Lower leg skin (tissue), 4 donors: ENCODE results near the gene DDX11. TPM values are rescaled to one million over a fixed set of nuclear protein-coding genes. Genes with fewer than 3 reads are reported as not detected.
"Not testable (repeated sequence)": the region's sequence is repeated elsewhere in the genome, so short reads cannot be mapped to it uniquely, and the experiment has no call there.

ENCODE experiments used
- DNase-seq, 2 donors: peaks; one replicate each; pipeline ENCODE4 v3.0.0-alpha.2; 2019; ENCODE audit warnings: low spot score in 2 of 2
- H3K4me3 ChIP-seq: fragments of 200-600 bp; sonication (generic); 2 replicates; pipeline ENCODE4 v1.5.1; 2017; ENCODE audit warnings: mild to moderate bottlenecking, low read depth; ENCODE audit not compliant: poor library complexity, severe bottlenecking
- WGBS, 2 donors: methylation state at CpG; one replicate each; pipeline ENCODE4 v1.1.5; 2018; 5-methylcytosine and 5-hydroxymethylcytosine counted together
- intact Hi-C: fragments of 100-400 bp; cut with DNase I; formaldehyde crosslinking; loops from one replicate; pipeline ENCODE4 v1.15.0; 2023; ENCODE audit warnings: low total_unique reads
- total RNA-seq, 4 donors: library from RNA; depleted of rRNA; stranded (reverse); fragments of >200 nt; gene quantifications; one replicate each; pipeline ENCODE4 v1.1.0, GENCODE V29; 2016

Gene DDX11
- total RNA-seq, 4 donors from 2014 or later: 23.5 to 26.8 (median 25.7) TPM

DNA sequence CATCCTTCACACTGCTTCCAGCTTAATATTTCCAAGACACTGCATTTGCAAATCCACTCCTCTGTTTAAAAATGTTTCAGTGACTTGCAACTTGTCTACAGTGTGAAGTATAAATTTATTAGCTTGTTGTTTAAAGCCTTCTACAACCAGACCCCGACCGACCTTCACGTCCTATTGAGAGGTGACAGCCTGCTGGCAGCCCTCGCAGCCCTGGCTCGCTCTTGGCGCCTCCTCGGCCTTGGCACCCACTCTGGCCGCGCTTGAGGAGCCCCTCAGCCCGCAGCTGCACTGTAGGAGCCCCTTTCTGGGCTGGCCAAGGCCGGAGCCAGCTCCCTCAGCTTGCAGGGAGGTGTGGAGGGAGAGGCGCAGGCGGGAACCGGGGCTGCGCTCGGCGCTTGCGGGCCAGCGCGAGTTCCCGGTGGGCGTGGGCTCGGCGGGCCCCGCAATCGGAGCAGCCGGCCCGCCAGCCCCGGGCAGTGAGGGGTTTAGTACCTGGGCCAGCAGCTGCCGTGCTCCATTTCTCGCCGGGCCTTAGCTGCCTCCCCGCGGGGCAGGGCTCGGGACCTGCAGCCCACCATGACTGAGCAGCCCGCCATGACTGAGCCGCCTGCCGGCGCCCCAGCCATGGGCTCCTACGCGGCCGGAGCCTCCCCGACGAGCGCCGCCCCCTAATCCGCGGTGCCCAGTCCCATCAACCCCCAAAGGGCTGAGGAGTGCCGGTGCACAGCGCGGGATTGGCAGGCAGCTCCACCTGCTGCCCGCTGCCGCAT, 2.5 kb upstream of the DDX11 start:
- intact Hi-C loops, H3K4me3 ChIP-seq: not testable (repeated sequence)
- WGBS, 2 donors: 97 to 98% methylated on average over 10 to 15 of the region's 53 CpGs
- peak in 1 of 2 donors; percentile 26 for DNase-seq

- DNase-seq, intact Hi-C loops: not testable (repeated sequence)
- WGBS, 2 donors: 43% methylated on average over 5 to 6 of the region's 6 CpGs
- peak overlapping the region; percentile 73 for H3K4me3 ChIP-seq
Measured at GRCh38 chr12:31072962-31073361, 698 bp upstream of the DDX11 start.

GRCh38 chr12:31074333-31074874, 744 bp downstream of the DDX11 start:
- intact Hi-C loops, DNase-seq: not testable (repeated sequence)

DNA sequence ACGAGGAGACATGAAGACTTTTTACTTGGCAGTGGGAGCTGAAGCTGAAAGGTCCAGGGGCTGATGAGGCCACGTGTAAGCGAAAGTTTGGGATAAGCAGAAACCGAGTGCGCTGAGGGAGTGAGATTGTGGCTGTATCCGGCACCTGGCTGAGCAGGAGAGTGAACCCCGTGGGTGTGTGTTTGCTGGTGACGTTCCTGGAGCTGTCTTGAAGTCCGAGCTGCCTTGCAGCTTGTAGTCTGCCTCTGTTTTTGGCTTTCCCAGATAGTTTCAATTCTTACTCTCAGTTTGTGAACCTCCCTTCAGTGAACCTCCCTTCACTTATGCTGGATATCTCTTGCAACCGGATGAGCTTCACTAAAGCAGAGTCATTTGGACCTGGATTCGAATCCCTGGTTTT, 2.5 kb downstream of the DDX11 start:
- peak in 1 of 2 donors; percentile 54 for DNase-seq
- H3K4me3 ChIP-seq, intact Hi-C loops: not testable (repeated sequence)
- 78 to 85% methylated on average over 11 of the region's 11 CpGs for WGBS, 2 donors

More at GRCh38 chr12:31074333-31074874, 744 bp downstream of the DDX11 start:
- 2 to 3% methylated on average over 11 to 16 of the region's 16 CpGs for WGBS, 2 donors
- peak overlapping the region; percentile 73 for H3K4me3 ChIP-seq

GRCh38 chr12:31077095-31077494, 3.4 kb downstream of the DDX11 start:
- not testable (repeated sequence) for H3K4me3 ChIP-seq

GRCh38 chr12:31077998-31078397, 4.3 kb downstream of the DDX11 start:
- DNase-seq, H3K4me3 ChIP-seq, intact Hi-C loops: not testable (repeated sequence)
- 95 to 96% methylated on average over 8 of the region's 8 CpGs for WGBS, 2 donors

More at GRCh38 chr12:31077095-31077494, 3.4 kb downstream of the DDX11 start:
- intact Hi-C loops, DNase-seq: not testable (repeated sequence)
- 85 to 96% methylated on average over 4 of the region's 4 CpGs for WGBS, 2 donors

GRCh38 chr12:31079421-31079820, 5.8 kb downstream of the DDX11 start:
- intact Hi-C loops, DNase-seq, H3K4me3 ChIP-seq: not testable (repeated sequence)
- 97% methylated on average over 6 of the region's 6 CpGs; no CpG with 5 or more reads in 1 of the 2 donors for WGBS, 2 donors

DNA sequence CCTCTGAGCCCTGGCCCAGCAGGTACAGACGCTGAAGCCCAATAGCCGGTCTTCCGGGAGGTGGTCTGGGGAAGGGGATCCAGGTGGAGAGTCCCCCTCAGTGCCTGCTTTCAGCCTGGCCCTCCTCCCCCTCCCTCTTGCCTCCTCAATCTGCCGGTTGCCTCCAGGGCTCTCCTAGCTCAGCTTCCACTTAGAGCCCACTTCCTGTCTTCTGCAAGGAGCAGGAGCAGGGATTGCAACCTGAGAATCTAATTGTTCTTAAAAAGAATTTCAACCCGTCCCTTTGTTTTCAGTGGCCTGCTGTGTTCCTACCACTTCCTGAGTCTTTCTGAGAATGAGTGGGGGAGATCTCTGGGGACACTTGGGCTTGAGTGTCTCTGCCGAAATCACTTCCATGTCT, 6.6 kb downstream of the DDX11 start:
- whole genome bisulfite sequencing, 2 donors: 34 to 71% methylated on average over 2 to 6 of the region's 6 CpGs
- intact Hi-C loops, DNase-seq: not testable (repeated sequence)

GRCh38 chr12:31081274-31081673, 7.6 kb downstream of the DDX11 start:
- WGBS, 2 donors: 83 to 85% methylated on average over 3 to 6 of the region's 6 CpGs
- intact Hi-C loops, H3K4me3 ChIP-seq, DNase-seq: not testable (repeated sequence)

More for the DNA sequence above, 6.6 kb downstream of the DDX11 start:
- H3K4me3 ChIP-seq: not testable (repeated sequence)

DNA sequence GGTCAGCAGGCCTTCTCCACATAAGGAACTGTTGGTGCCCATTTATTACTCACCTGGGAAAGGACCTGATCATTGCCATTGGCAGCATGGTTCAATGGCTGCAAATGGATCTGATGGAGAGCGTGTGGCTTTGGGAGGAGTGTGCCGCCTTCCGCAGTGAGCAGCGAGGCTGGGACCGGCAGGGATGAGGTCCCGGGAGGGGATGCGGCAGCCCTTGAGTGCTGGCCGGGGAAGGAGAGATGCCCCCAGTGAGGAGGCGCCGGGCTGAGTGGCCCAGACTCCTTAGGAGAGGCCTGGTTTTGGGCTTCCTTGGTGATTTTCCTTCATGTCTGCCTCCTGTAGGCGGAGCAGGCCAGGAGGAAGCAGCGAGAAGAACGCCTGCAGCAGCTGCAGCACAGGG, 10.6 kb downstream of the DDX11 start:
- DNase-seq, intact Hi-C loops, H3K4me3 ChIP-seq: not testable (repeated sequence)
- 98% methylated on average over 13 of the region's 13 CpGs for WGBS, 2 donors

- DNase-seq, H3K4me3 ChIP-seq, intact Hi-C loops: not testable (repeated sequence)
- WGBS, 2 donors: 81 to 83% methylated on average over 4 to 11 of the region's 11 CpGs
Measured at GRCh38 chr12:31086032-31086431, 12.4 kb downstream of the DDX11 start.

GRCh38 chr12:31087486-31087885, 13.8 kb downstream of the DDX11 start:
- DNase-seq: peak in 1 of 2 donors; percentile 78
- H3K4me3 ChIP-seq, intact Hi-C loops: not testable (repeated sequence)
- WGBS, 2 donors: 91 to 98% methylated on average over 6 to 7 of the region's 8 CpGs

- DNase-seq: peak in 1 of 2 donors; percentile 70
- intact Hi-C loops, H3K4me3 ChIP-seq: not testable (repeated sequence)
- 100% methylated on average over 2 of the region's 2 CpGs for WGBS, 2 donors
Measured at GRCh38 chr12:31087956-31088355, 14.3 kb downstream of the DDX11 start.
